MM.1S (cell line): ENCODE measurements around the gene DXO.

Experiments
- DNase-seq: peaks from one replicate; pipeline ENCODE4 v3.0.0-alpha.2; 2015
- H2AFZ ChIP-seq: fragments of 300-600 bp; sonication (generic); 2 replicates; pipeline ENCODE4 v1.6.0; 2016; ENCODE audit warnings: antibody characterized with exemption, low read length
- H3F3A ChIP-seq: fragments of 300-600 bp; sonication (generic); 2 replicates; pipeline ENCODE4 v1.6.1; 2016; ENCODE audit warnings: mild to moderate bottlenecking, antibody characterized with exemption, low read length, moderate library complexity, mixed read lengths; ENCODE audit not compliant: insufficient read depth
- H3K27ac ChIP-seq: fragments of 300-600 bp; sonication (generic); 2 replicates; pipeline ENCODE4 v1.5.1; 2016; ENCODE audit warnings: mild to moderate bottlenecking, low read length
- H3K27me3 ChIP-seq: fragments of 300-600 bp; sonication (generic); replicated peaks from 2 replicates; pipeline ENCODE4 v1.6.0; 2016; ENCODE audit warnings: low read length; ENCODE audit not compliant: insufficient read depth
- H3K36me3 ChIP-seq: fragments of 300-600 bp; sonication (generic); replicated peaks from 2 replicates; pipeline ENCODE4 v1.6.1; 2016; ENCODE audit warnings: mild to moderate bottlenecking, low read length, mixed read lengths; ENCODE audit not compliant: insufficient read depth
- H3K4me1 ChIP-seq: fragments of 300-600 bp; sonication (generic); 2 replicates; pipeline ENCODE4 v1.6.1; 2016; ENCODE audit warnings: low read length, mixed read lengths
- H3K4me2 ChIP-seq: fragments of 300-600 bp; sonication (generic); 2 replicates; pipeline ENCODE4 v1.6.0; 2016; ENCODE audit warnings: low read depth, low read length
- H3K4me3 ChIP-seq: fragments of 300-600 bp; sonication (generic); 2 replicates; pipeline ENCODE4 v1.5.1; 2016; ENCODE audit warnings: low read length, mixed read lengths
- H3K79me2 ChIP-seq: fragments of 300-600 bp; sonication (generic); 2 replicates; pipeline ENCODE4 v1.6.1; 2016; ENCODE audit warnings: mixed run types, low read length, mixed read lengths
- H3K9ac ChIP-seq: fragments of 300-600 bp; sonication (generic); 2 replicates; pipeline ENCODE4 v1.6.1; 2016; ENCODE audit warnings: low read length, mixed read lengths
- H3K9me2 ChIP-seq: fragments of 300-600 bp; sonication (generic); replicated peaks from 2 replicates; pipeline ENCODE4 v1.6.1; 2016; ENCODE audit warnings: mild to moderate bottlenecking, low read length, mixed read lengths; ENCODE audit not compliant: insufficient read depth
- H3K9me3 ChIP-seq: fragments of 300-600 bp; sonication (generic); replicated peaks from 2 replicates; pipeline ENCODE4 v1.6.1; 2016; ENCODE audit warnings: mild to moderate bottlenecking, low read length, mixed read lengths; ENCODE audit not compliant: insufficient read depth
- H4K20me1 ChIP-seq: fragments of 300-600 bp; sonication (generic); 2 replicates; pipeline ENCODE4 v1.6.1; 2016; ENCODE audit warnings: mild to moderate bottlenecking, low read length, moderate library complexity, mixed read lengths; ENCODE audit not compliant: insufficient read depth
- CTCF ChIP-seq: fragments of 300-600 bp; sonication (generic); IDR thresholded peaks from 2 replicates; pipeline ENCODE4 v1.5.1; 2016; ENCODE audit warnings: antibody characterized with exemption, low read length, mixed read lengths
- EZH2 ChIP-seq: fragments of 300-600 bp; sonication (generic); optimal IDR thresholded peaks from 2 replicates; pipeline ENCODE3; 2017; ENCODE audit warnings: low read depth, mild to moderate bottlenecking, antibody characterized with exemption, low read length, mixed read lengths
- EZH2phosphoT487 ChIP-seq: fragments of 300-600 bp; sonication (generic); IDR thresholded peaks from 2 replicates; pipeline ENCODE4 v1.6.1; 2018; ENCODE audit warnings: antibody characterized with exemption, low read length

The DXO gene

GRCh38 chr6:31972709-31973350, 892 bp upstream of the DXO start:
- H3K4me1 ChIP-seq = peaks cover 6% of the 10 kb centered on the region; the same call in 1 of the 2 replicates
- H3K36me3 ChIP-seq = no peaks in the 10 kb centered on the region
- H4K20me1 ChIP-seq = no peaks in the 10 kb centered on the region
- H3K9me3 ChIP-seq = no peaks in the 10 kb centered on the region
- no peaks in the 10 kb centered on the region for H3K9me2 ChIP-seq
- no peak for DNase-seq
- TF ChIP-seq EZH2 = no peak
- TF ChIP-seq CTCF = no peak
- no peak for TF ChIP-seq EZH2phosphoT487
- H3K4me3 ChIP-seq = peak overlapping the region; percentile 88
- H2AFZ ChIP-seq = peak overlapping the region; percentile 90
- H3F3A ChIP-seq = peaks cover 11% of the 10 kb centered on the region
- H3K27me3 ChIP-seq = no peaks in the 10 kb centered on the region
- H3K79me2 ChIP-seq = peaks cover 25% of the 10 kb centered on the region
- H3K27ac ChIP-seq = peak overlapping the region; percentile 89
- H3K9ac ChIP-seq = peak overlapping the region; percentile 94
- H3K4me2 ChIP-seq = peak overlapping the region; percentile 98

GRCh38 chr6:31971279-31971992, 502 bp downstream of the DXO start:
- no peaks in the 10 kb centered on the region for H3K27me3 ChIP-seq
- DNase-seq = no peak
- H3K27ac ChIP-seq = peak overlapping the region; percentile 89
- no peaks in the 10 kb centered on the region for H3K9me3 ChIP-seq
- no peaks in the 10 kb centered on the region for H4K20me1 ChIP-seq
- H3K79me2 ChIP-seq = peaks cover 25% of the 10 kb centered on the region
- peak overlapping the region; percentile 98 for H3K4me2 ChIP-seq
- H3F3A ChIP-seq = peaks cover 11% of the 10 kb centered on the region
- H3K36me3 ChIP-seq = no peaks in the 10 kb centered on the region
- no peaks in the 10 kb centered on the region for H3K9me2 ChIP-seq
- H3K4me1 ChIP-seq = peaks cover 6% of the 10 kb centered on the region; the same call in 1 of the 2 replicates
- peak overlapping the region; percentile 88 for H3K4me3 ChIP-seq
- peak overlapping the region; percentile 94 for H3K9ac ChIP-seq
- H2AFZ ChIP-seq = peak overlapping the region; percentile 90; the same call in 1 of the 2 replicates
- no peak for TF ChIP-seq EZH2
- no peak for TF ChIP-seq CTCF
- TF ChIP-seq EZH2phosphoT487 = no peak

- Histone ChIP-seq H3K4me1 (peaks cover 6% of the 10 kb centered on the region; the same call in 1 of the 2 replicates), H2AFZ (no peak overlapping the region), H3F3A (peaks cover 11% of the 10 kb centered on the region), H3K79me2 (peaks cover 25% of the 10 kb centered on the region), H3K9me2 (no peaks in the 10 kb centered on the region), H4K20me1 (no peaks in the 10 kb centered on the region), H3K27ac (peak overlapping the region; percentile 89; the same call in 1 of the 2 replicates), H3K27me3 (no peaks in the 10 kb centered on the region), H3K4me3 (peak overlapping the region; percentile 88), H3K36me3 (no peaks in the 10 kb centered on the region), H3K9ac (peak overlapping the region; percentile 94; the same call in 1 of the 2 replicates), H3K4me2 (peak overlapping the region; percentile 98), H3K9me3 (no peaks in the 10 kb centered on the region)
- TF ChIP-seq CTCF (no peak), EZH2 (no peak), EZH2phosphoT487 (no peak)
- DNase-seq = no peak
Measured at GRCh38 chr6:31970604-31971271, 1.2 kb downstream of the DXO start.
